DMS114 treated with DMSO at 0.1 percent for 48 hours (cell line): ENCODE measurements around the gene RIT2.

Experiments
- DNase-seq: peaks from one replicate; lab custom pipeline; 2025; ENCODE audit not compliant: unreplicated experiment; lab: John Stamatoyannopoulos, UW

Gene RIT2

DNA sequence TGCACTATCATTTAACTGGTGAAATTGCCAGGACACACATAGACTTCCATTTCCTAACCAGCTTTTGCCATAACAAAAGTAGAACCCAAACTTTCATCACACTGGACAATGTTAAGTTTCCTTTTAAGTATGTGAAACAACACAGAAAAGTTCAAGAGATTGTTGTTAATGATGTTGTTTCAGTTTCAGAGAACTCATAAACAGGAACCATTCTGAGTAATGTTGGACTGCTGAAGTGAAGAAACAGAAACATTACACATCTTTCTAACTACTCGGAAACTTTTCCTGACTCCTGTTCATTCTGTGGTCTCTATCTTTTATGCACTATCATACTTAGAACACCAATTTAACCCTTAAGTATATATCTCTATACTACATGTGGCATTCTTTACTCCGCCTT is 179.2 kb downstream of the RIT2 start:
- no peak for DNase-seq

DNA sequence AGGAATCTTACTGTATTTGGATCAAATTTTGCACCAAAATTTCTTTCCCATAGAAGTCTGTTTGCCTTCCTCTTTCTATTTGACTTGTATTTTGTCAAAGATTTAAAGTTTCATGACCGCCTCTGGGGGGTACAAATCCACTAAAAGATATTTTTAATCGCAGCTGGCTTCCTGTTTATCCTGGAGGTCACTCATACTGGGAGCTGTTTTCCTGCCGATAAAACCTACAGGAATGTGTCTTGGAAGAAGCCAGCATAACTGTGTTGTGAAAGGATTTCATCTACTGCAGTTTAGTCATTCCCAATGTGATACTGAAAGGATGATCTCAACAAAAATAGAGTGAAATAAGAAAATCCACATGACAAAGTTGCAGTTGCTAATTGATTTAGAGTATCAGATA is 184.0 kb downstream of the RIT2 start:
- no peak for DNase-seq

DNA sequence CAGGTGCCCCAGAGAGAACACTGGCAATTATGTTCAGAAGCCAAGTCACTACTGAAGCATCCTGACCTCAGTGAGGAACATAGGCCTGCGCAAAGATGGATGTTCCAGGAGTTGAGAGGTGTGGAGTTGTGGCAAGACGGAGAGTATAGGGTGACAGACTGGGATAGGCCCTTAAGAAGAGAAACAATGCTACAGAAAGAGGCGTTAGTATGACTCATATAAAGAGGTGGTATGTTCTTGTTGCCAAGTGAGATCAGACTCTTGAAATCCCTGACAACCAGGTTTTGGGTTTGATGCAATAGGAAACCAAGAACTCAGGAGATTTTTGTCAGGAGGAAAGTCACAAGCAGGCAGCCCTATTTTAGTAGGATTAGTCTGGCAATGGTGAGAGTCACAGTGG is 185.6 kb downstream of the RIT2 start:
- DNase-seq: no peak

DNA sequence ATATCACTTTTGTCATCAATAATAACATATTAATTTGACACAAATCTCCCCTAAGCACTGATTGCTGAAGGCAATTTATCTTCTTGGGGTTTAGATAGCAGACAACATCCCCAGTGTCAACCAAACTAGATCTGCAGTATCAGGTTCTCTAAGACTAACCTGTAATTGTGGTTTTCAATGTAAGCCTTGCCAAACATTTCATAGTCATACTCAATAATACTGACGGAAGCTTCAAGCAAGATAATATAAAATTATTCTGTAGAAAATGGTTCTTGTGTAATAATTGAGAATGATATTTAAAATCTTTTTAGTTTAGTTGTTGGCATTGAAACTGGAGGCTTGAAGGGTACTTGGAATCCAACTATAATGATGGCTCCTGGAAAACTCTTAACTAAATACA is 186.3 kb downstream of the RIT2 start:
- no peak for DNase-seq

DNA sequence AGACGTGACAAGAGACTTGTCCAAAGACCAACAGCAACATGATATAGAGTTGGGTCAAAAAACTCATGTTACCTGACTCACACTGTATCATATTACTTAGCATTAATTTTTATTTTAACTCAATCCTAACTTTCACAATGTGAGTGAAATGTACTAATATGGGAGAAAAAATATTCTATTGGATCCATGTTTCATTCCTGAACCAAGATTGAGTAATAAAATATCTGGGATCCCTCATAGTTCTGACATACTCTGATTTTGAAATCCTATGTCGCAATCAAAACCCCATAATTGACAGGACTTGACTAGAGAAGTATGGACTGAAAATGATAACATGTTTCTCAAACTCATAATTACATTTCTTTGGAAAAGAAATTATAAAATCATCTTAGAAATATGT is 190.4 kb downstream of the RIT2 start:
- DNase-seq: no peak

DNA sequence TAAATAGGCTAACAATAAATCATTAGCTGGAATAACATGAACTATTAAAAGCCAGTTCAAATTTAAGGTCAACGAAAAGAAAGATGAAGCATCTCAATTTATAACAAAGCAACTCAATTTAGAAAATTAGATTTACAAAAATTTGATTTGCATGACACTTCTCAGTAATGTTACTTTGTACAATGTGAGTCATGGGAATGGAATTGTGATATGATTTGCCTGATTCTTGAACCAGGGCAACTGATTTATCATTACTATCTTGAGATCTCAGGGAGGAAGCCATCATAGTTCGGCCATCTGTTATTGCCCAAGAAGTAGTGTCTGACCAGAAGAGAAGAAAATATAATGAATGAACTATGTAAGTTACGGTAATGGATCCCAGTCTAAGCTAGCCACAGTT is 193.1 kb downstream of the RIT2 start:
- no peak for DNase-seq

DNA sequence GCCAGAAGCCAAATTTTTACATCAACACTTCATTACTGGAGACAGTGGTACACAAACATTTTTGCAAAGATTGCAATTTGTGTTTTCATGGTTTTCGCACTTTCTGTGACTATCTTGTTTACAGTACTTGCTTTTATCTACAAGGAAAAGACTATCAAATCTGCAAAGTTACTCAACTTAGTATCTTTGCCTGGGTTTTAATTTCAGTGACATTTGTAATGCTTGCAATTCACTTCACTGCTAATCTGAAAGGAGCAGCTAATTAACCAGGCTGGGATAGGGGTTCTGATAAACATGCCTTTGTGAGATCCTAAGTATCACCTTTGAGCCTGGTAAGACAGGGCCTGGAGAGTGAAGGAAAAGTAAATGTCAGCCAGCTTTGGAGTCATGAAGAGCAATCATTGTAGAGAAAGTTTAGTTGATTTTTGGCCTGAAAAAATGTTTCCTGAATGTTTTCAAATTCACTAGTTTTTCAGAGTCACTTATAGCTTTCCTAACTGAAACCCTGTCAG is 194.2 kb downstream of the RIT2 start:
- DNase-seq: no peak

DNA sequence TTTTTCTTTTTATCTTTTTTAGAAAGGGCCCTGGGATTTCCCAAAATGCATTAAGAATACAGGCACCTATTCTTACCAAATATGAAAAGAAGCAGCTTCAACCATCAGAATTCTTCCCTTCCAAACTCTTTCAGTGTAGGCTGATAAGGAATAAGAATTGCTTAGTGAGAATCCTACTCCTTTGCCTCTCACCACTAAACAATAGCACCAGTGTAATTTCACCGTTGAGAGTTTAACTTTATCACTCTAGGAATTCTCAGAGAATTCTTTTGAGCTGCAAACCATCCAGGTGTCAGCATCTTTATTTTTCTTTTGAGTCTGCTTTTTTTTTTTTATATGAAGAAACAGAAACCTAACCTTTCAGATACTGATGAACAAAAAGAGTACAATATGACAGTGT is 194.9 kb downstream of the RIT2 start:
- no peak for DNase-seq

DNA sequence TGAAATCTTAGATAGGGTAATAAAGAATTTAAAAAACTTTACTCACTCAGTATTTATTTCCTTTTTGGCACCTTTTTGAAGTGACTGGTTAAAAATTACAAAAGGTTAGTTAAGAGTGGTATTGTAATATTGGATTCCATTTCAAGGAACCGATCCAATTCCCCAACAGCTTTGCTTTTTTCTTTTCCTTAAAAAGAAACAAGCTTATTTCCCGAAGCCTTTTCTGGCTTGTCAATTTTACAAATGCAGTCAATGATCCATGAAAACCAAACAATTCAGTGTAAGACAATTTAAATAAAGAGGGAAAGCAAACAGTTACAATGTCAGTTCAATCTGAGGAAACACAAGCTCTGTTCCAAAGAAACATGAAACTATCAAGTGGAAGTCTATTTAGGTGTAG is 200.2 kb downstream of the RIT2 start:
- DNase-seq: no peak

DNA sequence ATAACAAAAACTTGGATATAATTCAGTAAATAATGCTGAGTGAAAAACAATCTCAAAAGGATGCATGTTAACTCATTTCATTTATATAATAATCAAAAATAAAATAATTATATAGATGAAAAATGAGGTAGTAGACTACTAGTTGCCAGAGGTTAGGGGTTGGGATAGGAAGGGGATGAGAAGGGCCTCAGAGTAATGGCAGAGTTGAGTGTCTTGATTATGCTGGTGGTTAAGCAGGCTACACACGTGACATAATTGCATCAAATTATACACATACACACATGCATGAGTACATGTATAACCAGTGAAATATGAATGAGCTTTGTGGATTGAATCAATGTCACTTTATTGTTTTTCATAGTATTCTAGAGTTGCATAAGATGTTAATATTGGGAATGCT is 201.0 kb downstream of the RIT2 start:
- DNase-seq: no peak

DNA sequence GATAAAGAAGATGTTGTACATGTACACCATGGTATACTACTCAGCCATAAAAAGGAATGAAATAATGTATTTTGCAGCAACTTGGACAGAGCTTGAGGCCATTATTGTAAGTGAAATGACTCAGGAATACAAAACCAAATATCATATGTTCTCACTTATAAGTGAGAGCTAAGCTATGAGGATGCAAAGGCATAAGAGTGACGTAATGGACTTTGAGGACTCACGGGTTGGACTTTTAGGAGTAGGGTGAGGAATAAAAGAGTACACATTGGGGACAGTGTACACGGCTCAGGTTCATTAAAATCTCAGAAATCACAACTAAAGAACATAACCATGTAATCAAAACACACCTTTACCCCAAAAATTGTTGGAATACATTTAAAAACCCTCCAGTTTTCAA is 206.4 kb downstream of the RIT2 start:
- DNase-seq: no peak

DNA sequence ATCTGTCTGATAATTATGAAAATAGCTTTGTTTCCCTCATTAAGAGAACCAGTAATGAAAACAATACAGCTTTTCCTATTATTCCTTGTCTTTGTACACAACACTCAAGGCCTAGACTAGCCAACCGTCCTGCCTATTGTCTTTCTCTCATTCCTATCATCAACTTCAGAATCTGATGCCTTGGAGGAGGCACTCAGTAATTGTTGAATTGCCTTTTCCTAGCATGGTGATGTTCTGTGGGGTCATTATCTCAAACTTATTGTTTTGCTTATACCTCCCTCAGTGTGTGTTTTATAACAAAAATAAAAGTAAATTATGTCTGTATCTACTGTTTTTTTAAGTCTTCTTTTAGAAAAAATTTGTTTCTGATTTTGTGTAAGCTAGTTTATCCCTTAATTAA is 208.7 kb downstream of the RIT2 start:
- no peak for DNase-seq

DNA sequence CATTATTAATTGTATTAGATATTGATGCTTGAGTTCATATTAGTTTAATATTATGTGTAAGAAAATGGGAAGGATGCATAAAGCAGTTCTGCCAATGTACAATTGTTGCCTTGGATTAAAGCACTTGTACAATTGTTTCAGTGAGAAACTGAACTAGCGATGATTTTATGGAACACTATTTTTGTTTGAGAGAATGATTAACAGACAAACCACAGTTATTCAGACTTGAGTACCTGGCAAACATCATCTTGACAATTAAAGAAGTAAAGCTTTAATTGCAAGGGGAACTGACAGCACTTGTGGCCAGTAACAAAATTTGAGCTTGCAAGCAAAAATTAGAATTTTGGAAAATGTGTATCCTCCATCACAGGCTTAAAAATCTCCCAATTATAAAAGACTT is 214.3 kb downstream of the RIT2 start:
- no peak for DNase-seq

DNA sequence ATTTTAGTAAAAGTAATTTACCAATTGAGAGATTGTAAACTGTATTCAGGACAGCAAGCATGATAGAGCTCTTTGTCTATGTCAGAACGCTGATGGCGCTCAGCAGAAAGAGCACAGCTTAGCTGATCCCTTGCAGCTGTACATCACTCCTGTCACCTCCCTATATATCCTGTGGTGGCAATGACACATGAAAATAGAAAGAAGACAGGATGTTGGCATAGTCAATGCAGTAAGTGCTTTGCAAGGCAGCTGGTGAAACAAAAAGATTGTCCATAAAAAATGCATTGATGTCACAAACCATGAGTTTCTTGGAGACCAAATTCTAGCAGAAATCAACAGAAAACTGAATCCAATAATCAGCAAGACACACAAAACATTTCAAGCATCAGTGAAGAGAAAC is 221.5 kb downstream of the RIT2 start:
- DNase-seq: no peak

DNA sequence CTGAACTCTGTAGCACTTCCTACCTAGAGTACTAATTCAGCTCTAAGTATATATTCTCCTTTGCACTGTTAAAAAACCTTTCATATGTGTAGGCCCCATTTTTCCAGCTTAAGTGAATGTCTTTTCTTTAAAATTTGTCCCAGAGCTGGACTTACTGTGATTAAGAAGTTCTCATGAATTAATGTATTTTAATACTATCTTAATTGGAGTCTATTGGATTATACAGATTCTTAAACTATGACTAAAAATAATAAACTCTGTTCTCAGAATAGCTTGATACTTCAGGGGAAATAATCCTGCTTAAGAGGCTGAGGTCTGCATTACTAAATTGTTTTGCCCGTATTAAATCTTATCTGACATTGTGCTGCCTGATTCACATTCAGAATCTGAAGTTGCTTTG is 223.3 kb downstream of the RIT2 start:
- DNase-seq: no peak

DNA sequence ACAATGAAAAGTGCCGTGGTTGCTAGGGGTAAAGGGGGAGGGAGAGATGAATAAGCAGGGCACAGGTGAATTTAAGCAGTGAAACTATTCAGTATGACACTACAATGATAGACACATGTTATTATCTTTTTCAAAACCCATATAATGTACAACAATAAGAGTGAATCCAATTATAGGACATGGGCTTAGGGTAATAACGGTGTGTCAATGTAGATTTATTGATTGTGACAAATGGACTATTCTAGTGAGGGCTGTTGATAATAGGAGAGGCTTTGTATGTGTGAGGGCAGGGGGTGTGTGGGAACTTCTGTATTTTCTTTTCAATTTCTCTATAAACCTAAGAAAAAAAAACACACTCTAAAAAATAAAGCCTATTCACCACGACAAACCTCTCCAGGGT is 223.8 kb downstream of the RIT2 start:
- no peak for DNase-seq

DNA sequence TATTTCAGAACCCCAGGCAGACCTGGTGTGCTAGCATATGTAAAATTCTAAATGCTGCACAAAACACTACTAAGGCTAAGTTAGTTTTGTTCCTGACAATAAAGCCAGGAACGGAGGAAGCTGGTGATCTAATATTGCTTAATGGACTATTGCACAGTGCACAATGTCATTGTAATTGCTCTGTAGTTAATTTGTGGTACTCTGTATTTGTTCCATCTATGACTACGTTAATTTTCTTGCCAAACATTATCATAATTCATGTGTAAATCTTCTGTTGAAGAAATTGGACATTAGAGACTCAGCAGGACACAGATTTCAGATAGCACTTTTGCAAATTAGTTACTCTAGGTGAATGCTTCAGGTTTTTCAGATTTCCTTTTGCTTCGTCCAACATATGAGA is 232.3 kb downstream of the RIT2 start:
- DNase-seq: no peak

DNA sequence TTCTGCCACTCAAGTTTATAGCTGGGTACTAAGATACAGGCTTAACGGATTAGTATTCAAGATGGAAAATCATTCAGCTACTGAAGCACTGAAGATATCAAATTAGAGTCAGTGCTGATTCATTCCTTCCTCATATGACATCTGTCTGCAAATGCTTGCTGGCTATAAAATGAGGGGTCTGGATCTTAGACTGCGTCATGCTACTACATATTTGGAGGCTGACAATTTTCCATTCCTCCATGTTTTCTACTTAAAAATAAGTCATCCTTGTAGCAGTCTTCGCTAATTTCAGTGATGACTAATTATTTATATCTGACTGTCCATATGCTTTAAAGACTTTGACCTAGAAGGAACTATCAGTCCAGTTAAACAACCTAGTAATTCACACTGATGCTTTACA is 233.4 kb downstream of the RIT2 start:
- no peak for DNase-seq

DNA sequence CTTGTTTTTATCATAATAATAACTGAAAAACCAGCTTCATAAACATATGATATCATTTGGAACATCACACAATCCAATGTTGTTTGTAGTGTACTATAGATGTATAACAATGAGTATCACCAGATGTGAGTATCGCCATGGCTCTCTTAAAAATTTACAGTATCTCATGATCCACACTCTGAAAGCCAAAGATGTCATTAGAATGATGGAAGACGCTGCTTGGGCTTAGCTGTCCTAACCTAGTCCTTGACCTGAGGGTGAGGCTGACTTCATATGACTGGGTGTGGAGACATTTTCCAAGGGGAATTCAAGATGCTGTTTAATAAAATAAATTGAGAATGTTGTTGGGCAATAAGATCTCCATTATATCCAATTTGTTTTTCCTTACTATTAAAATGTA is 242.6 kb downstream of the RIT2 start:
- no peak for DNase-seq

DNA sequence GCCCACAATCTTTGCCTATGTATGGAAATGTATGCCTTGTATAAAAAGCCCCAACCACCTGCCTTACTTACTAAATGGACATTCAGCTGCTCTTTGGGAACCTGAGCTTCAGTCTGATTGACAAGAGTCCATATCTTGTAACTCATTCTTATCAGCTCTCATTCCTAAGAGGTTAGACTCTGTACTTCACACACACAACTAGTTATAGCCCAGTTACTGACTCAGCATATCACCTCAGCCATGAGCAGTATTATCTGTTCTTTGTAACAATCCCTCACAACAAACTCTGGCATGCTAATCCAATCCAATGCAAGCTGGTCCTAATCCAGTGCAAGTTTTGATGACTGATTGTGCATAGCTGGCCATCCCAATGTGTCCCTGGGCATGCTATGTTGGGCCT is 250.6 kb downstream of the RIT2 start:
- no peak for DNase-seq

DNA sequence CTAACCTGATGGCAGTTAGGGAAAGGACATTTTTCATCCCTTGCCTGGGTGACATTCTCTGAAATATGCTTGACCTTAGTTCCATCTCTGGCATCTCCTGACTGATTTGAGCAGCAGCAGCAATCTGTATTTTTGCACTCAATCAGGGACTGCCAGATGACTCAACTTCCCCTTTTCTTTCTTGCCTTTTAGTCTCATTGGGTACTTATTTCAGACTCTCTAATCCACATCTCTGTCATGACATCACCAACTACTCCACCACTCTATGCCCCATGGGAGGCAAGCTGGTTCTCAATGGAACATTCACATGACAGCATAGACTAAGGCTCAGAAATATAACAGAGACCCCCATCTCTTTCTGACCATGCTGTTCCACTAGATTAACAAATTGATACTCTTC is 254.2 kb downstream of the RIT2 start:
- DNase-seq: no peak

DNA sequence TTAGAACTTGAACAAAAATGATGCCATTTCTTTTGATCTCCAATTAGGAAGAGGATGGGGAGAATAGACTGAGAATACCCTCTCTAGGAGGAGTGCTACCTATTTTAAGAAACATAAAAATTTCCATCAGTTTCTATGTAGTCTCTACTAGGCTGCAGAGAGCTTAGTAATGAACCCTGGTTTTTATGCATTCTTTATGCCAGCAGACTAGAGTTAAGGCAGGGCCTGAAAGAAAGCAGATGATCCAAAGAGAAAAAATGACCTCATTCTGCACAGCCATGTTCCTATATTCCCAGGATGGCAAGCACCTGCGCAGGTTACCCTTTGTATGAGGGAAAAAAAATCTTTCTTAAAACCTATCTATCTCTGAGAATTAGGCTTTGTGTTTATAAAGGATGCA is 254.9 kb downstream of the RIT2 start:
- no peak for DNase-seq

DNA sequence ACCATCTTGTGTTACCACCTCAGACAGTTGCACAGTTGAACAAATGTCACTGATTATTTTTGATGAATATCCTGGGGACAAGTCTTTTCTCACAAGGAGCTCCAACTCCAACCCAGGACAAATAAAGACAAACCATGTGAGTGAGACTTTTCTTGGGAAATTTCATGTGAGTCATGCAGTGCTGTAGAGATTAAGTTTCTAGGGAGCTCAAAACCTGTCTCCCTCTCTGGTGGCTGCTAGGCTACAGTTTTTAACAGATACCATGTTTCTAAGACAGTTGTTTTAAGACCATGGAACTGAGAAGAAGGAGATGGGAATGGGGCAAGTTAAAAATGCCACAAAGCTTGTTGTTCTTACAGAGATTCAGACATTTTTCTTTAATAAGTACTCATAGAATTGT is 255.5 kb downstream of the RIT2 start:
- no peak for DNase-seq

DNA sequence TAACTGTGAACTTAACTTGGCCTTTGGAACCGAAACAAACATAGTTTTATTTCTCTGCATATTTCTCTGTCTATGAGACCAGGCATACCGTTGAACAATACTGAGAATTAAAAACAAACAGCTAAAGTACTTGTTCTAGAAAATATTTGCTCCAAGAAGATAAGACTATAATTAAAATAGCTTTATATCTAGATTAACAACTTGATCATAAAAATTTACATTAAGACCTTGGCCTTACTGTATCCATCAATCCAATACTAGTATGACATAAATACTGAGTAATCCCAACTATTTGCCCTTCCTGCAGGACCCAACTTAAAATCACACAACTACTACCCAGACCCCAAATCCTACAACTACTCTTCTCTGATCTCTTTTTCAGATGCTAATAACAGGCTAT is 260.9 kb downstream of the RIT2 start:
- DNase-seq: no peak
